Liver (tissue), 3 donors: ENCODE measurements around the gene GATA2.

Experiments
- CTCF ChIP-seq: fragments of 150-350 bp; IDR thresholded peaks from 2 replicates; pipeline ENCODE4 v1.5.1; 2017; ENCODE audit warnings: improper control_type of control experiment, low read depth, low read length; ENCODE audit not compliant: missing input control
- RAD21 ChIP-seq, 2 donors: IDR thresholded peaks; 2 replicates each; pipeline ENCODE4 v1.6.1; 2016; ENCODE audit warnings: antibody characterized with exemption in 2 of 2, mild to moderate bottlenecking in 2 of 2
- REST ChIP-seq: IDR thresholded peaks from 2 replicates; pipeline ENCODE4 v1.6.1; 2016; ENCODE audit warnings: antibody characterized with exemption, mild to moderate bottlenecking
- SP1 ChIP-seq: IDR thresholded peaks from 2 replicates; pipeline ENCODE4 v1.6.1; 2018; ENCODE audit warnings: antibody characterized with exemption, mild to moderate bottlenecking
- YY1 ChIP-seq: IDR thresholded peaks from 2 replicates; pipeline ENCODE4 v1.6.1; 2016; ENCODE audit warnings: antibody characterized with exemption, mild to moderate bottlenecking
- ZBTB33 ChIP-seq: IDR thresholded peaks from 2 replicates; pipeline ENCODE4 v1.6.1; 2016; ENCODE audit warnings: antibody characterized with exemption
- donor health status: healthy.
- donor health status: healthy.

GRCh38 chr3:128500556-128500955 is 7.6 kb upstream of the GATA2 start:
- TF ChIP-seq YY1 = no peak
- no peak for TF ChIP-seq CTCF
- no peak for TF ChIP-seq REST
- no peak for TF ChIP-seq RAD21 (IDR thresholded peaks at IDR 0.05)
- TF ChIP-seq ZBTB33 = no peak
- TF ChIP-seq SP1 = no peak
